BE2C (cell line): ENCODE measurements around the gene COL7A1.

Source experiments
- DNase-seq: peaks from one replicate; pipeline ENCODE4 v3.0.0-alpha.2; 2020
- H3K27me3 ChIP-seq: fragments of 250-450 bp; sonication (Bioruptor Pico); 2 replicates; pipeline ENCODE4 v1.5.1; 2020; ENCODE audit warnings: mild to moderate bottlenecking
- H3K36me3 ChIP-seq: fragments of 250-450 bp; sonication (Bioruptor Pico); 2 replicates; pipeline ENCODE4 v1.5.1; 2020; ENCODE audit warnings: mild to moderate bottlenecking
- H3K4me1 ChIP-seq: fragments of 250-450 bp; sonication (Bioruptor Pico); 2 replicates; pipeline ENCODE4 v1.5.1; 2020
- H3K4me3 ChIP-seq: 2 replicates; pipeline ENCODE4 v1.5.1; 2011; ENCODE audit warnings: low read depth, low read length
- H3K9me3 ChIP-seq: fragments of 250-450 bp; sonication (Bioruptor Pico); 2 replicates; pipeline ENCODE4 v1.5.1; 2020
- TF ChIP-seq, protein P1 (sequence below): IDR thresholded peaks from 2 replicates; pipeline ENCODE4 v1.5.1; 2012; ENCODE audit warnings: mild to moderate bottlenecking, low read depth, low read length

Gene COL7A1

DNA sequence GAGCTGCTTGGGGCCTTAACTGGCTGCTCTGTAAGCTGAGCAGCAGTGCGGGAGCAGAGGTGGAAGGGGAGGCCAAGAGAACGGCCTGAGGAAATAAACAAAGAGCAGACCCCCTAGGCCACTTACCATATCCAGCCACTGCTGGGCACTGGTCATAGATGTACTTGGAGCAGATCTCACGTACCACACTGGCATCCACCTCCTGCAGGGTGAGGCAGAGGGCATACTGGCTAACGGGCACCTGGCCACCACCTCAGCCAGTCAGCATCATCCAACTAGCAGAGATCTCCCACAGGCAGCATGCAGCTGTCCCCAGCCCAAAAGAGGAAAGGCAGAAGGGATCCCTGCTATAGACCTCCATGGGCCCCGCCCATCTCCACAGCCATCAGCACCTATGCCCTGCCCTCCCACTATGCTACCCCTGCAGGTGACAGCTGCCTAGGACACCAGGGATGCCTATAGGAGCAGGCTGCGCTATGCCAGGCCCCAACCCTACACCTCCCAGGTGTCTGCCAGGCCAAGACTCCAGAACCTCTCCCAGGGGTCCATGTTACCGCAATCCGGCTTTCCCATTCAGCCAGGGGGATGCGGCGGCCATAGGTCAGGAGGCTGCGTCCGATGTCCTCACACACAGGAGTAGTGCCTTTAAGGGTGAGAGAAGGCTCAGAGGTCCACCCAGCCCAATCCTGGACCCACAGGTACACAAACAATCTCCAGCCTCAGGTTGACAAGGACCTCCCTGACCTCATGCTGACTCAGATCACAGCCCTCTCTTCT, 4.6 kb upstream of the COL7A1 start:
- Histone ChIP-seq H3K27me3 (peaks cover 3% of the 10 kb centered on the region; the same call in 1 of the 2 replicates), H3K4me3 (no peak overlapping the region), H3K9me3 (no peaks in the 10 kb centered on the region), H3K4me1 (no peaks in the 10 kb centered on the region; the same call in 1 of the 2 replicates), H3K36me3 (peaks cover 17% of the 10 kb centered on the region)
- TF ChIP-seq, protein P1, sequence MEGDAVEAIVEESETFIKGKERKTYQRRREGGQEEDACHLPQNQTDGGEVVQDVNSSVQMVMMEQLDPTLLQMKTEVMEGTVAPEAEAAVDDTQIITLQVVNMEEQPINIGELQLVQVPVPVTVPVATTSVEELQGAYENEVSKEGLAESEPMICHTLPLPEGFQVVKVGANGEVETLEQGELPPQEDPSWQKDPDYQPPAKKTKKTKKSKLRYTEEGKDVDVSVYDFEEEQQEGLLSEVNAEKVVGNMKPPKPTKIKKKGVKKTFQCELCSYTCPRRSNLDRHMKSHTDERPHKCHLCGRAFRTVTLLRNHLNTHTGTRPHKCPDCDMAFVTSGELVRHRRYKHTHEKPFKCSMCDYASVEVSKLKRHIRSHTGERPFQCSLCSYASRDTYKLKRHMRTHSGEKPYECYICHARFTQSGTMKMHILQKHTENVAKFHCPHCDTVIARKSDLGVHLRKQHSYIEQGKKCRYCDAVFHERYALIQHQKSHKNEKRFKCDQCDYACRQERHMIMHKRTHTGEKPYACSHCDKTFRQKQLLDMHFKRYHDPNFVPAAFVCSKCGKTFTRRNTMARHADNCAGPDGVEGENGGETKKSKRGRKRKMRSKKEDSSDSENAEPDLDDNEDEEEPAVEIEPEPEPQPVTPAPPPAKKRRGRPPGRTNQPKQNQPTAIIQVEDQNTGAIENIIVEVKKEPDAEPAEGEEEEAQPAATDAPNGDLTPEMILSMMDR: no peak
- DNase-seq: no peak

- H3K9me3 ChIP-seq: no peaks in the 10 kb centered on the region
- H3K36me3 ChIP-seq: peaks cover 16% of the 10 kb centered on the region
- H3K27me3 ChIP-seq: peaks cover 3% of the 10 kb centered on the region; the same call in 1 of the 2 replicates
- DNase-seq: no peak
- TF ChIP-seq, protein P1: no peak
- H3K4me1 ChIP-seq: no peaks in the 10 kb centered on the region; the same call in 1 of the 2 replicates
- H3K4me3 ChIP-seq: no peak overlapping the region
Observed at GRCh38 chr3:48599077-48599501, 4.0 kb upstream of the COL7A1 start.

DNA sequence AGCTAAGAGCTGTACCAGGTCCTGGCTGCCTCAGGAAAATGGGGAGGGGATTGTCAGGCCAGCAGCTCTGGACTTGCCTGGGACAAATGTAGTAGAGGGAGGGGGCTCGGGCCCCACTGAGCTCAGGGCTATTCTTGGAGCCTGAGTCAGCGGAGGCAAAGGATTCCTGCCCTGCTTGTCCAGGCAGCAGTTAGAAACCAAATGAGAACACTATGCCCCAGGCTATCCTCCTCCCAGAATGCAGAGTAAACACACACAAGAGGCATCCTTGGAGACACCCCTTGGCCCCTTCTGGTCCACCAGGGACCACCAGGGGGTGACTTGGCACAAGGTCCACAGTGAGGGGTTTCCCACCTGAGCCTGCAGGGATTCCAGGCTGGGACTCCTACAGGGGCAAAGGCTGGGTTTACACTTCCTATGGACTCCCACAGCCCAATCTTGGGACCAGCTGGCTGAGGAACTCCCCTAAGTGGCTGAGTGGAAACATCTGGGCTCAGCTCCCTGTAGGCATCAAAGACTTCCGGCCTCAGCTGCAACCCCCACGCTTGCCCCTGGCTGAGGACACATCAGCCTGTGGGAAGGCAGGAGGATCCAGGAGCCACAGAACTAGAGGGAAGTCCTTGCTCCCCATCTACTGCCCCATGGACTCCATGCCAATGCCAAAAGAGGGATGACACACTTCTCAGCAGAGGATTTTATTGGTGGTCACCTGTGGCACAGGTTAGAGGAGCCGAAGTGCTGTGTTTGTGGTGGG, 3.4 kb upstream of the COL7A1 start:
- H3K4me3 ChIP-seq: no peak overlapping the region
- no peaks in the 10 kb centered on the region; the same call in 1 of the 2 replicates for H3K4me1 ChIP-seq

GRCh38 chr3:48597408-48597800, 2.3 kb upstream of the COL7A1 start:
- no peaks in the 10 kb centered on the region for H3K9me3 ChIP-seq
- no peaks in the 10 kb centered on the region; the same call in 1 of the 2 replicates for H3K4me1 ChIP-seq
- no peak overlapping the region for H3K4me3 ChIP-seq
- no peak for DNase-seq
- TF ChIP-seq, protein P1: no peak
- peaks cover 12% of the 10 kb centered on the region; the same call in 1 of the 2 replicates for H3K36me3 ChIP-seq
- H3K27me3 ChIP-seq: peaks cover 3% of the 10 kb centered on the region; the same call in 1 of the 2 replicates

More for the DNA sequence above, 3.4 kb upstream of the COL7A1 start:
- DNase-seq: no peak
- Histone ChIP-seq H3K9me3 (no peaks in the 10 kb centered on the region), H3K36me3 (peaks cover 16% of the 10 kb centered on the region), H3K27me3 (peaks cover 3% of the 10 kb centered on the region; the same call in 1 of the 2 replicates)
- TF ChIP-seq, protein P1: no peak

- Histone ChIP-seq H3K4me1 (no peaks in the 10 kb centered on the region; the same call in 1 of the 2 replicates), H3K4me3 (no peak overlapping the region), H3K36me3 (peaks cover 12% of the 10 kb centered on the region; the same call in 1 of the 2 replicates), H3K9me3 (no peaks in the 10 kb centered on the region), H3K27me3 (peaks cover 3% of the 10 kb centered on the region; the same call in 1 of the 2 replicates)
- DNase-seq: no peak
- TF ChIP-seq, protein P1: no peak
Observed at GRCh38 chr3:48596676-48597407, 1.7 kb upstream of the COL7A1 start.
